ENCODE data around the gene ADCY4. TPM values are rescaled to one million over a fixed set of nuclear protein-coding genes. Genes with fewer than 3 reads are reported as not detected.
A peak's percentile ranks its signal among the peaks of the same experiment; 100 is the strongest.

The ADCY4 gene
- total and polyA plus RNA-seq, 2 of the 8 experiments (the other 6 are each of a cell fraction or from before 2014, with no cell fraction given): 0.27 to 0.35 TPM

DNA sequence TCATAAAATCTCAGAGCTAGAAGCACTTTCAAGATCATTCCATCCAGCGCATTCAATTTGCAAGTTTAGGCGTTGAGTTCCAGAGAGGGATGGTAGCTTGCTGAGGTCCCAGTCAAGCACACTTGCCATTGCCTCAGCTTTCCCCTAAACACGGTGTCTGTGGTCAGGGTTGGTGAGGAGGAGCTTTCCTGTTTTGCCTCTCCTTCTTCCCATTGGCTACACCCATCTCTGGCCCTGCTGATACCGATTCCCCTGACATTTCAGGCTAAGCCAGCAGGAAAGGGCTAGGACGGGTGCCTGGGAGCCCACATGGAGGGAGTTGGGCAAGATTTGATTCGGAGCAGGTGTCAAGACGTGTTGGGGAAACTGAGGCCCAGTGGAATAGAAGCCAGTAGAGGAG, 42.3 kb upstream of the ADCY4 start:
- 85% methylated on average over 7 of the region's 7 CpGs; no CpG with 5 or more reads in 1 of the 2 experiments for WGBS, 2 experiments (ENCODE audit: extremely low coverage in 1 of 2, insufficient coverage in 1 of 2, insufficient read length in 1 of 2, insufficient replicate concordance in 2 of 2, low coverage in 1 of 2, low lambda C conversion rate in 2 of 2, missing lambda C conversion rate in 1 of 2)
- CTCF ChIA-PET (ENCODE audit: partially characterized antibody): interaction anchor here (0.8 to 16.4 kb wide), 13 partner anchors 9 to 60 kb away, joined by 3 to 207 read pairs (median 6); partner anchors contain the start of genes ADCY4, CBLN3, KHNYN and NFATC4

More for the DNA sequence above, 42.3 kb upstream of the ADCY4 start:
- FAIRE-seq (no peak), DNase-seq (ENCODE audit: low read depth in 1 of 2, low spot score in 2 of 2) (no peak)
- Histone ChIP-seq H3K23me2 (ENCODE audit: low read depth, low read length) (peaks cover 7% of the 10 kb centered on the region; the same call in 1 of the 2 replicates), H3K14ac (ENCODE audit: insufficient read length) (no peak overlapping the region), H3K4me3 (ENCODE audit: extremely low read depth in 1 of 4, insufficient read depth in 2 of 4, low read depth in 3 of 4, low read length in 4 of 4) (peak overlapping the region in 1 of 4 experiments; percentile 54; a peak in 2 of 8 replicates), H4K20me1 (replicated peaks in 1 of 2; ENCODE audit: control insufficient read depth in 1 of 2, insufficient read depth in 2 of 2, low read length in 2 of 2) (peaks cover 0 to 3% of the 10 kb centered on the region in 2 experiments), H2AK5ac (ENCODE audit: low read depth, low read length) (no peak overlapping the region), H2BK12ac (ENCODE audit: low read depth, low read length) (0 out of 2 replicates have a peak overlapping the region, but pooled peaks have one; percentile 62), H3K27me3 (replicated peaks in 1 of 4; ENCODE audit: control insufficient read depth in 3 of 4, extremely low read depth in 1 of 4, insufficient read depth in 3 of 4, low read length in 3 of 4) (no peaks in the 10 kb centered on the region), H3K79me2 (ENCODE audit: control insufficient read depth in 1 of 2, insufficient read depth in 2 of 2, low read length in 2 of 2) (no peaks in the 10 kb centered on the region), H3K9ac (replicated peaks in 1 of 4; ENCODE audit: extremely low read depth in 1 of 4, low read depth in 3 of 4, low read length in 3 of 4) (no peak overlapping the region), H3K36me3 (ENCODE audit: control insufficient read depth in 2 of 4, insufficient read depth in 4 of 4, low read length in 3 of 4) (peaks cover 3 to 11% (median 6%) of the 10 kb centered on the region in 4 experiments; a peak in 5 of 8 replicates), H4K8ac (ENCODE audit: extremely low read depth, insufficient read depth, low read length) (no peak overlapping the region), H3K18ac (ENCODE audit: extremely low read depth, low read length) (peak overlapping the region; percentile 62; the same call in 1 of the 2 replicates), H3K79me1 (ENCODE audit: low read depth, low read length) (no peaks in the 10 kb centered on the region), H2BK120ac (replicated peaks; ENCODE audit: low read depth, low read length) (no peak overlapping the region), H2BK5ac (ENCODE audit: low read depth, low read length) (peak overlapping the region; percentile 86), H3K4me2 (ENCODE audit: insufficient read depth in 1 of 2, low read depth in 2 of 2, low read length in 2 of 2) (peak overlapping the region; percentile 24 to 68; a peak in 3 of 4 replicates), H3K23ac (ENCODE audit: insufficient read length) (no peak overlapping the region), H3K27ac (ENCODE audit: low read depth, low read length) (no peak overlapping the region), H3K4me1 (replicated peaks in 1 of 4; ENCODE audit: control insufficient read depth in 3 of 4, insufficient read depth in 4 of 4, low read length in 3 of 4) (peaks cover 11 to 25% (median 14%) of the 10 kb centered on the region in 4 experiments), H4K91ac (replicated peaks; ENCODE audit: insufficient read length, low read length) (no peak overlapping the region), H3K9me3 (ENCODE audit: insufficient read depth in 2 of 2, low read depth in 1 of 2, low read length in 1 of 2) (no peaks in the 10 kb centered on the region), H2AFZ (ENCODE audit: low read length) (no peak overlapping the region), H4K5ac (ENCODE audit: insufficient read length, low read depth, low read length) (no peak overlapping the region), H3K56ac (replicated peaks; ENCODE audit: insufficient read length, low read depth, low read length) (no peak overlapping the region), H2BK15ac (ENCODE audit: low read length) (no peak overlapping the region), H2BK20ac (ENCODE audit: low read length) (no peak overlapping the region), H3K4ac (replicated peaks; ENCODE audit: insufficient read length, low read depth, low read length) (no peak overlapping the region)
- POLR2A ChIA-PET (ENCODE audit: partially characterized antibody): interaction anchor here (1.2 to 4.7 kb wide), 11 partner anchors 7 to 54 kb away, joined by 3 to 27 read pairs (median 5); partner anchors contain the start of genes KHNYN, NFATC4 and NYNRIN
- TF ChIP-seq SP2 (IDR thresholded peaks at IDR 0.05; ENCODE audit: low read length) (no peak), BRCA1 (IDR thresholded peaks at IDR 0.05; ENCODE audit: low read depth, low read length) (no peak), NRF1 (IDR thresholded peaks at IDR 0.05; ENCODE audit: low read depth, low read length) (no peak), EZH2 (IDR thresholded peaks at IDR 0.05; ENCODE audit: low read depth, low read length, severe bottlenecking) (no peak), RFX5 (IDR thresholded peaks at IDR 0.05; ENCODE audit: borderline replicate concordance, low read depth, low read length) (no peak), TBP (IDR thresholded peaks at IDR 0.05; ENCODE audit: low read depth, low read length) (no peak), USF2 (IDR thresholded peaks at IDR 0.05; ENCODE audit: low read length) (no peak), PHF8 (conservative IDR thresholded peaks at IDR 0.05; ENCODE audit: low read depth, low read length) (no peak)
